GM23248 (cell line): ENCODE results near the gene ZNF385D. TPM values are rescaled to one million over a fixed set of nuclear protein-coding genes. Genes with fewer than 3 reads are reported as not detected.

Experiments
- DNase-seq: peaks from one replicate; pipeline ENCODE4 v3.0.0-alpha.2; 2015
- H2AFZ ChIP-seq: fragments of 200-600 bp; sonication (generic); 2 replicates; pipeline ENCODE4 v1.6.1; 2016; ENCODE audit warnings: antibody characterized with exemption
- H3F3A ChIP-seq: fragments of 200-600 bp; sonication (generic); 2 replicates; pipeline ENCODE4 v1.6.1; 2016; ENCODE audit warnings: mild to moderate bottlenecking, antibody characterized with exemption, mixed run types; ENCODE audit not compliant: insufficient read depth
- H3K27ac ChIP-seq: fragments of 200-600 bp; sonication (generic); 2 replicates; pipeline ENCODE4 v1.5.1; 2016; ENCODE audit warnings: mild to moderate bottlenecking
- H3K27me3 ChIP-seq: fragments of 200-600 bp; sonication (generic); replicated peaks from 2 replicates; pipeline ENCODE4 v1.6.1; 2016; ENCODE audit warnings: mild to moderate bottlenecking; ENCODE audit not compliant: insufficient read depth
- H3K36me3 ChIP-seq: fragments of 200-600 bp; sonication (generic); 2 replicates; pipeline ENCODE4 v1.6.1; 2016; ENCODE audit warnings: low read depth, mild to moderate bottlenecking
- H3K4me1 ChIP-seq: fragments of 200-600 bp; sonication (generic); 2 replicates; pipeline ENCODE4 v1.6.1; 2016; ENCODE audit warnings: mild to moderate bottlenecking; ENCODE audit not compliant: insufficient read depth
- H3K4me2 ChIP-seq: fragments of 200-600 bp; sonication (generic); one replicate; pipeline ENCODE4 v1.6.1; 2016; ENCODE audit warnings: mild to moderate bottlenecking; ENCODE audit not compliant: unreplicated experiment
- H3K4me3 ChIP-seq: fragments of 200-600 bp; sonication (generic); 2 replicates; pipeline ENCODE4 v1.5.1; 2016; ENCODE audit warnings: mild to moderate bottlenecking
- H3K79me2 ChIP-seq: fragments of 200-600 bp; sonication (generic); 2 replicates; pipeline ENCODE4 v1.6.1; 2016; ENCODE audit warnings: mild to moderate bottlenecking; ENCODE audit not compliant: insufficient read depth
- H3K9ac ChIP-seq: fragments of 200-600 bp; sonication (generic); 2 replicates; pipeline ENCODE4 v1.6.1; 2016; ENCODE audit warnings: mild to moderate bottlenecking
- H3K9me2 ChIP-seq: fragments of 200-600 bp; sonication (generic); 2 replicates; pipeline ENCODE4 v1.6.1; 2016; ENCODE audit warnings: mixed run types, mild to moderate bottlenecking, moderate library complexity; ENCODE audit not compliant: insufficient read depth
- H3K9me3 ChIP-seq: fragments of 200-600 bp; sonication (generic); one replicate; pipeline ENCODE4 v1.6.1; 2017; ENCODE audit warnings: low read depth
- H4K20me1 ChIP-seq: fragments of 200-600 bp; sonication (generic); 2 replicates; pipeline ENCODE4 v1.6.0; 2016; ENCODE audit not compliant: insufficient read depth
- EZH2 ChIP-seq: fragments of 200-600 bp; sonication (generic); IDR thresholded peaks from 2 replicates; pipeline ENCODE4 v1.6.1; 2018; ENCODE audit warnings: antibody characterized with exemption, mild to moderate bottlenecking; ENCODE audit not compliant: insufficient read depth, poor library complexity, severe bottlenecking
- EZH2phosphoT487 ChIP-seq: fragments of 200-600 bp; sonication (generic); IDR thresholded peaks from 2 replicates; pipeline ENCODE4 v1.6.1; 2018; ENCODE audit warnings: antibody characterized with exemption, moderate library complexity, mild to moderate bottlenecking, low read depth; ENCODE audit not compliant: insufficient read depth
- WGBS, 2 experiments: methylation state at CpG; one replicate each; pipeline ENCODE4 v1.1.6; 2015 to 2017; ENCODE audit warnings: low lambda C conversion rate in 2 of 2, low coverage in 1 of 2; ENCODE audit errors: missing lambda C conversion rate in 2 of 2; 5-methylcytosine and 5-hydroxymethylcytosine counted together
- in situ Hi-C: fragments of 300-500 bp; cut with MboI; formaldehyde crosslinking; loops from 2 replicates; pipeline ENCODE4 v1.15.0; 2020
- polyA plus RNA-seq: library from polyadenylated mRNA; unstranded; fragments of >200 nt; fragmentation: Nextera tagmentation; extraction: Ambion mirVana; gene quantifications from 2 replicates; pipeline ENCODE4 v1.2.1, GENCODE V29; 2016
- total RNA-seq: library from RNA; depleted of rRNA; stranded (reverse); fragments of >200 nt; shearing (Covaris generic); gene quantifications from 2 replicates; pipeline ENCODE4 v1.2.3, GENCODE V29; 2014

The ZNF385D gene
- total and polyA plus RNA-seq, 2 experiments from 2014 or later: 0.97 to 13.8 TPM

DNA sequence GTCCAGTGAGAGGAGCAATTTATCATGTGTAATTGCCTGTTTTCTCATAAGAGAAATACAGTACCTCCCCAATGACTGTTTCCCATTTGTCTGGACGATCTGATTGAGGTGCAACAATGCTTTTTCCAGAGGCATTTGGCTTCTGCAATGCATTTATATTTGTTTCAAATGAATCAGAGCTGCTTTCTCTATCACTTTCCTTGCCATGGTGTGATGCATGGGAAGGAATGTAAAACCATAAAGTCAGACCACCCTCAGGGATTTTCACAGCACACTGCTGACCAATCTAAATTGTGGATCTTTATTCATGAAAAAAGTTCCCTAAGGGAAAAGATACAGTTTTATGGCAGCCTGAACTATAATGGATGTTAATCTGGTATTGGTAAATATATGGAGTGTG, 333.0 kb downstream of the ZNF385D start:
- Histone ChIP-seq H3K27me3 (no peaks in the 10 kb centered on the region), H4K20me1 (no peaks in the 10 kb centered on the region), H3K9me2 (0 out of 2 replicates have a peak, but pooled peaks cover 3% of the 10 kb centered on the region), H3K4me2 (no peak overlapping the region), H3K27ac (no peak overlapping the region), H2AFZ (no peak overlapping the region), H3K36me3 (no peaks in the 10 kb centered on the region), H3K4me3 (no peak overlapping the region), H3K4me1 (peaks cover 8% of the 10 kb centered on the region; the same call in 1 of the 2 replicates), H3K79me2 (no peaks in the 10 kb centered on the region), H3K9me3 (no peaks in the 10 kb centered on the region), H3K9ac (no peak overlapping the region), H3F3A (0 out of 2 replicates have a peak, but pooled peaks cover 4% of the 10 kb centered on the region)
- in situ Hi-C loops: no loop called here
- TF ChIP-seq EZH2phosphoT487: no peak
- TF ChIP-seq EZH2: no peak
- WGBS, 2 experiments: 63 to 67% methylated on average over 1 of the region's 1 CpG
- peak; percentile 66 for DNase-seq

DNA sequence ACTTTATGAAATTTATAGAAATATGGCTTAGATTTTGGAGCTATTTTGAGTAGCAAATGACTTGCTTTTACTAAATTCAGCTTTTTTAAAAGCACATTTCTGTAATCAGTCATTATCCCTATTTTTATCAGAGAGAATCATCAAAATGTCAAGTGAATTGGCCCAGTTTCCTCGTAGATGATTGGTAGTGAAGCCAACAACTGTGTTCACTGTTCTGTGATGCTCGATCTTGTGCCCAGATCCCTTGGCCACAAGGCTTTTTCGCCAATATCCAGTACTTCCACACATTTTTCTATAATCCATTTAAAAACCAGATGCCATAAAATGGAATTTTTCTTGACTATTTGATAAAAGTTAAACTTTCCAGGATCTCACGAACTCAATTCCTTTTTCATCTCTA, 336.5 kb downstream of the ZNF385D start:
- in situ Hi-C loops: no loop called here
- no peaks in the 10 kb centered on the region for H3K27me3 ChIP-seq
- H3F3A ChIP-seq: 0 out of 2 replicates have a peak, but pooled peaks cover 4% of the 10 kb centered on the region
- peaks cover 8% of the 10 kb centered on the region; the same call in 1 of the 2 replicates for H3K4me1 ChIP-seq
- H3K9me3 ChIP-seq: no peaks in the 10 kb centered on the region
- no peaks in the 10 kb centered on the region for H4K20me1 ChIP-seq
- 0 out of 2 replicates have a peak, but pooled peaks cover 3% of the 10 kb centered on the region for H3K9me2 ChIP-seq
- 63 to 70% methylated on average over 4 of the region's 4 CpGs for WGBS, 2 experiments
- H3K4me3 ChIP-seq: no peak overlapping the region
- no peak for TF ChIP-seq EZH2
- no peak for TF ChIP-seq EZH2phosphoT487
- H3K9ac ChIP-seq: no peak overlapping the region
- no peak overlapping the region for H3K4me2 ChIP-seq
- H3K79me2 ChIP-seq: no peaks in the 10 kb centered on the region
- no peak overlapping the region for H3K27ac ChIP-seq
- no peak overlapping the region; the same call in 1 of the 2 replicates for H2AFZ ChIP-seq
- no peaks in the 10 kb centered on the region for H3K36me3 ChIP-seq
- DNase-seq: no peak

DNA sequence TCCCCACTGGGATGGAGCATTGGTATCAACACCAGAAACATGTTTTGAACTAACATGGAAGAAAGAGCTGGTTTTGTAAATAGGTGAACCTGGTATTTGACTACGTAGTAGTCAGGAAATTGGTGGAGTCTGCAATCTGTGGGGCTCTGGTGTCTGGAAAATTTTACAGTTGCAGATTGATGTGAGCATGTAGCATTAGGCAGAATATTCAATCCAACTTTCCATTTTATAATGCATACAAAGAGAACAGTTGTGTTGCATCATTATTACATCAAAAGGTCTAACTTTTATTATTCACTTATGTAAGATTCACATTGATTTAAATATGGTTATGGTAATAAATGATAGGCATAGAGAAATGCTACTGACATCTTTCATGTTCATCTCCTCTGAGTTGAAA, 340.0 kb downstream of the ZNF385D start:
- Histone ChIP-seq H3K9me3 (no peaks in the 10 kb centered on the region), H3F3A (no peaks in the 10 kb centered on the region), H3K27ac (no peak overlapping the region), H2AFZ (no peak overlapping the region), H3K79me2 (no peaks in the 10 kb centered on the region), H3K9me2 (no peaks in the 10 kb centered on the region), H3K9ac (no peak overlapping the region), H3K36me3 (no peaks in the 10 kb centered on the region), H3K27me3 (no peaks in the 10 kb centered on the region), H4K20me1 (no peaks in the 10 kb centered on the region), H3K4me2 (no peak overlapping the region), H3K4me1 (no peaks in the 10 kb centered on the region), H3K4me3 (no peak overlapping the region)
- no peak for DNase-seq
- TF ChIP-seq EZH2 (no peak), EZH2phosphoT487 (no peak)
- 87 to 93% methylated on average over 1 of the region's 1 CpG for WGBS, 2 experiments
- in situ Hi-C loops: no loop called here

DNA sequence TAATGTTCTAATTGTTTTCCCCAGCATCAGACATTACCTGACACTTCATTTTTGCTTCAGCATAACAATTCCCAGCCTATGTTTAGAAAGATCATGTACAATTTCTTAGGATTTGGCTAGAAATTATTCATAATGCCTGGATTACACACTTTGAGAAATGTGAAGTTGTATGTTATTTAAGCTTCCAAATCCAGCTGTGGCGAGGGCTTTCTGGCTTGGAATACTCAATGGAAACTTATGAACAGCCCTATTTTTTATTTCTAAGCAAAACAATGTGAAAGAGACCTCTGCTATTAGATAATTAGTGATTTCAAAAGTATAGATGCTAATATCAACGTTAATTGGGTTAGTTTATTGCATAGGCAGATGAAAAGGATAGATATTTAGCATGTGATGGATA, 341.6 kb downstream of the ZNF385D start:
- in situ Hi-C loops: no loop called here
- no peak overlapping the region for H3K27ac ChIP-seq
- no peak for DNase-seq
- no peaks in the 10 kb centered on the region for H3K4me1 ChIP-seq
- TF ChIP-seq EZH2phosphoT487 (no peak), EZH2 (no peak)
- H3F3A ChIP-seq: no peaks in the 10 kb centered on the region
- H3K4me3 ChIP-seq: no peak overlapping the region
- H3K27me3 ChIP-seq: no peaks in the 10 kb centered on the region
- H3K4me2 ChIP-seq: no peak overlapping the region
- H2AFZ ChIP-seq: no peak overlapping the region
- H3K36me3 ChIP-seq: no peaks in the 10 kb centered on the region
- H3K9ac ChIP-seq: no peak overlapping the region
- no peaks in the 10 kb centered on the region for H4K20me1 ChIP-seq
- H3K79me2 ChIP-seq: no peaks in the 10 kb centered on the region
- 49 to 59% methylated on average over 2 of the region's 2 CpGs for WGBS, 2 experiments
- no peaks in the 10 kb centered on the region for H3K9me3 ChIP-seq
- H3K9me2 ChIP-seq: no peaks in the 10 kb centered on the region

DNA sequence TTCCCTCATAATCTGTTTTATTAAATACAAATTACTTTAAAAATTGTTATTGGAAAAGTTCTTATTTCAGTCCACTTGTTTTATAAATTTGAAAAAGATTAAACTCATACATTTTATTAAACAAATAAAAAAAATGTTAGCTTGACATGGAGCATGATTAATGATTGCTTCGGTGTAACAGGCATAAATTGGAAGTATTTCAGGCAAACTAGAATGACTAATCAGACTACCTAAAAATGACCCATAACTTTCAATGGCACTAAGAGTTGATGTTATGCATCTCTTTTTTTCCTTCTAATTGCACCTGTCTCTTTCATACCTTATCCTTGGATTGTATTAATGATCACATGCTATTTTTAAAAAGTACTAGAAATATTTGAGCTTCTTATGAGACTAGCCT, 343.3 kb downstream of the ZNF385D start:
- H4K20me1 ChIP-seq: no peaks in the 10 kb centered on the region
- H3K4me1 ChIP-seq: no peaks in the 10 kb centered on the region
- no peaks in the 10 kb centered on the region for H3K36me3 ChIP-seq
- H3F3A ChIP-seq: no peaks in the 10 kb centered on the region
- H3K79me2 ChIP-seq: no peaks in the 10 kb centered on the region
- no peak overlapping the region for H2AFZ ChIP-seq
- in situ Hi-C loops: no loop called here
- no peak overlapping the region for H3K4me2 ChIP-seq
- 3 to 5% methylated on average over 1 of the region's 1 CpG for WGBS, 2 experiments
- no peak for DNase-seq
- no peaks in the 10 kb centered on the region for H3K9me2 ChIP-seq
- no peak overlapping the region for H3K9ac ChIP-seq
- no peaks in the 10 kb centered on the region for H3K27me3 ChIP-seq
- H3K4me3 ChIP-seq: no peak overlapping the region
- H3K9me3 ChIP-seq: no peaks in the 10 kb centered on the region
- no peak overlapping the region for H3K27ac ChIP-seq
- TF ChIP-seq EZH2 (no peak), EZH2phosphoT487 (no peak)
